K562 (cell line): ENCODE data around the gene SAT2. TPM values are rescaled to one million over a fixed set of nuclear protein-coding genes. Genes with fewer than 3 reads are reported as not detected.

Source experiments
- CEBPB ChIP-seq: fragments of 450-650 bp; IDR thresholded peaks from 2 replicates; pipeline ENCODE4 v1.6.1; 2016; ENCODE audit warnings: missing genetic modification characterization, missing compliant biosample characterization
- DIDO1 ChIP-seq: fragments of 450-650 bp; IDR thresholded peaks from 2 replicates; pipeline ENCODE4 v1.6.1; 2016; ENCODE audit warnings: low read depth, missing biosample characterization, missing genetic modification characterization
- JUN ChIP-seq, 2 experiments: sonication (generic) in 1 of 2; formaldehyde crosslinking in 1 of 2; IDR thresholded peaks; 2 replicates each; pipeline versions ENCODE4 v1.6.1 to v1.8.0; 2012 to 2022; ENCODE audit warnings: borderline replicate concordance in 2 of 2, mild to moderate bottlenecking in 2 of 2, improper control_type of control experiment in 1 of 2, low read depth in 1 of 2, low read length in 1 of 2, missing genetic modification reagents in 1 of 2
- KDM2B ChIP-seq: fragments of 250-450 bp; sonication (Bioruptor Pico); IDR thresholded peaks from 2 replicates; pipeline ENCODE4 v1.8.0; 2021; ENCODE audit warnings: mild to moderate bottlenecking, moderate library complexity
- KLF1 ChIP-seq: fragments of 450-650 bp; IDR thresholded peaks from 2 replicates; pipeline ENCODE4 v1.6.1; 2016; ENCODE audit warnings: missing genetic modification characterization, missing compliant biosample characterization
- KLF13 ChIP-seq: fragments of 450-650 bp; IDR thresholded peaks from 2 replicates; pipeline ENCODE4 v1.6.1; 2016; ENCODE audit warnings: missing genetic modification characterization, low read depth, mild to moderate bottlenecking, missing compliant biosample characterization, moderate library complexity, borderline replicate concordance
- LEF1 ChIP-seq: fragments of 450-650 bp; IDR thresholded peaks from 2 replicates; pipeline ENCODE4 v1.6.1; 2016; ENCODE audit warnings: mild to moderate bottlenecking
- MCM2 ChIP-seq: fragments of 450-650 bp; IDR thresholded peaks from 2 replicates; pipeline ENCODE4 v1.6.1; 2017; ENCODE audit warnings: low read depth, mild to moderate bottlenecking
- MCM7 ChIP-seq, 2 experiments: fragments of 450-650 bp; IDR thresholded peaks; 2 replicates each; pipeline ENCODE4 v1.6.1; 2016 to 2018
- MTA2 ChIP-seq: fragments of 450-650 bp; IDR thresholded peaks from 2 replicates; pipeline ENCODE4 v1.6.1; 2016; ENCODE audit warnings: low read depth
- MYNN ChIP-seq, 2 experiments: sonication (generic); formaldehyde crosslinking in 1 of 2; IDR thresholded peaks; 2 replicates each; pipeline versions ENCODE4 v1.5.0 to v1.6.1; 2016 to 2020; ENCODE audit warnings: antibody characterized with exemption in 1 of 2, missing genetic modification reagents in 1 of 2
- NFE2L1 ChIP-seq: fragments of 450-650 bp; IDR thresholded peaks from 2 replicates; pipeline ENCODE4 v1.6.1; 2016; ENCODE audit warnings: missing genetic modification characterization, low read depth, mild to moderate bottlenecking, missing compliant biosample characterization, moderate library complexity, borderline replicate concordance
- PML ChIP-seq: IDR thresholded peaks from 2 replicates; pipeline ENCODE4 v1.6.1; 2012; ENCODE audit warnings: low read length, inconsistent platforms
- SREBF2 ChIP-seq: sonication (generic); formaldehyde crosslinking; IDR thresholded peaks from 2 replicates; pipeline ENCODE4 v1.4.0; 2020; ENCODE audit warnings: mild to moderate bottlenecking, missing genetic modification reagents
- STAT5B ChIP-seq: fragments of 250-450 bp; sonication (Bioruptor Pico); IDR thresholded peaks from 2 replicates; pipeline ENCODE4 v1.8.0; 2021; ENCODE audit warnings: mild to moderate bottlenecking, inconsistent platforms
- TAF9B ChIP-seq: fragments of 450-650 bp; IDR thresholded peaks from 2 replicates; pipeline ENCODE4 v1.6.1; 2018; ENCODE audit warnings: mild to moderate bottlenecking; ENCODE audit not compliant: partially characterized antibody
- TCF7L2 ChIP-seq: fragments of 150-350 bp; IDR thresholded peaks from 2 replicates; pipeline ENCODE4 v1.6.1; 2016; ENCODE audit warnings: low read depth, mild to moderate bottlenecking, low read length, moderate library complexity
- TOE1 ChIP-seq, 2 experiments: fragments of 450-650 bp in 1 of 2; sonication (generic) in 1 of 2; formaldehyde crosslinking in 1 of 2; IDR thresholded peaks; 2 replicates each; pipeline versions ENCODE4 v1.7.1 to v1.8.0; 2016 to 2022; ENCODE audit warnings: borderline replicate concordance in 2 of 2, mild to moderate bottlenecking in 2 of 2, antibody characterized with exemption in 1 of 2, inconsistent platforms in 1 of 2, low read depth in 1 of 2, missing genetic modification reagents in 1 of 2, moderate library complexity in 1 of 2
- TRIM28 ChIP-seq: fragments of 450-650 bp; IDR thresholded peaks from 2 replicates; pipeline ENCODE4 v1.6.1; 2017
- XRCC3 ChIP-seq: fragments of 450-650 bp; IDR thresholded peaks from 2 replicates; pipeline ENCODE4 v1.6.1; 2017; ENCODE audit warnings: mild to moderate bottlenecking, moderate library complexity
- XRCC5 ChIP-seq: fragments of 200-400 bp; formaldehyde crosslinking; IDR thresholded peaks from 2 replicates; pipeline ENCODE4 v1.6.1; 2017; ENCODE audit warnings: low read depth, mild to moderate bottlenecking, low read length
- ZNF175 ChIP-seq: fragments of 200-800 bp; sonication (Bioruptor generic); IDR thresholded peaks from 2 replicates; pipeline ENCODE4 v1.6.1; 2016; ENCODE audit warnings: low read depth, mild to moderate bottlenecking, missing genetic modification characterization, missing compliant biosample characterization
- ZNF217 ChIP-seq: sonication (generic); formaldehyde crosslinking; IDR thresholded peaks from 2 replicates; pipeline ENCODE4 v1.8.0; 2022; ENCODE audit warnings: mild to moderate bottlenecking, missing genetic modification reagents
- ZNF518B ChIP-seq: fragments of 250-450 bp; sonication (Bioruptor Pico); IDR thresholded peaks from 2 replicates; pipeline ENCODE4 v1.5.0; 2021; ENCODE audit warnings: mild to moderate bottlenecking, moderate library complexity
- ZNF584 ChIP-seq: fragments of 200-800 bp; sonication (Bioruptor generic); IDR thresholded peaks from 2 replicates; pipeline ENCODE4 v1.6.1; 2016; ENCODE audit warnings: low read depth, mild to moderate bottlenecking, missing genetic modification characterization, missing compliant biosample characterization
- ZNF589 ChIP-seq: fragments of 200-800 bp; sonication (Bioruptor generic); IDR thresholded peaks from 2 replicates; pipeline ENCODE4 v1.6.1; 2016; ENCODE audit warnings: low read depth, missing genetic modification characterization, missing compliant biosample characterization
- ZNF79 ChIP-seq: fragments of 250-450 bp; sonication (Bioruptor Pico); IDR thresholded peaks from 2 replicates; pipeline ENCODE4 v1.4.0; 2020; ENCODE audit warnings: low read depth, mild to moderate bottlenecking, moderate library complexity
- polyA plus RNA-seq, 8 experiments: library from polyadenylated mRNA; depleted of rRNA in 4 of 8; stranded (reverse) in 5 of 8; unstranded in 3 of 8; fragments of >200 nt; fragmentation: Nextera tagmentation in 2 of 8; fragmentation: Illumina TruSeq in 1 of 8; extraction: Ambion mirVana in 2 of 8; extraction: Trizol in 1 of 8; gene quantifications; 2 replicates each; pipeline versions ENCODE4 v1.2.1 to v1.2.3, GENCODE V29; 2011 to 2014; ENCODE audit warnings: inconsistent platforms in 1 of 8, missing spikeins in 1 of 8
- total RNA-seq, 7 experiments: library from RNA; depleted of rRNA in 6 of 7; stranded (reverse); fragments of >200 nt in 6 of 7; fragmentation: Illumina TruSeq in 2 of 7; extraction: Trizol in 2 of 7; gene quantifications; 2 replicates each; pipeline versions ENCODE4 v1.2.1 to v1.2.3, GENCODE V29; 2011 to 2021; ENCODE audit warnings: low replicate concordance in 1 of 7

Gene SAT2
- total and polyA plus RNA-seq, 9 of the 15 experiments (the other 6 are each of a cell fraction or from before 2014, with no cell fraction given), result 2.0 to 8.0 (median 5.3) TPM

DNA sequence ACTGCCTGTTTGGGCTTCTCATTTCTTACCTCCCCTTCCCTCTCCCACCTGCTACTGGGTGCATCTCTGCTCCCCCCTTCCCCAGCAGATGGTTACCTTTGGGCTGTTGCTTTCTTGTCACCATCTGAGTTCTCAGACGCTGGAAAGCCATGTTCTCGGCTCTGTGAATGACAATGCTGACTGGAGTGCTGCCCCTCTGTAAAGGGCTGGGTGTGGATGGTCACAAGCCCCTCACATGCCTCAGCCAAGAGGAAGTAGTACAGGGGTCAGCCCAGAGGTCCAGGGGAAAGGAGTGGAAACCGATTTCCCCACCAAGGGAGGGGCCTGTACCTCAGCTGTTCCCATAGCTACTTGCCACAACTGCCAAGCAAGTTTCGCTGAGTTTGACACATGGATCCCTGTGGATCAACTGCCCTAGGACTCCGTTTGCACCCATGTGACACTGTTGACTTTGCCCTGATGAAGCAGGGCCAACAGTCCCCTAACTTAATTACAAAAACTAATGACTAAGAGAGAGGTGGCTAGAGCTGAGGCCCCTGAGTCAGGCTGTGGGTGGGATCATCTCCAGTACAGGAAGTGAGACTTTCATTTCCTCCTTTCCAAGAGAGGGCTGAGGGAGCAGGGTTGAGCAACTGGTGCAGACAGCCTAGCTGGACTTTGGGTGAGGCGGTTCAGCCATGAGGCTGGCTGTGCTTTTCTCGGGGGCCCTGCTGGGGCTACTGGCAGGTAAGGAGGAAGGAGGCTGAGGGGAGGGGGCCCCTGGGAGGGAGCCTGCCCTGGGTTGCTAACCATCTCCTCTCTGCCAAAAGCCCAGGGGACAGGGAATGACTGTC, 48.4 kb downstream of the SAT2 start, which contains the start of gene CD68 (continued):
- TF ChIP-seq ZNF518B (CRISPR knock-in tag), result no peak
- no peak for TF ChIP-seq MCM7 (IDR thresholded peaks at IDR 0.05)
- TF ChIP-seq TRIM28, result no peak
- peak; percentile 66; the same call in 1 of the 2 replicates for TF ChIP-seq MYNN (IDR thresholded peaks at IDR 0.05)
- TF ChIP-seq MYNN (CRISPR knock-in tag; IDR thresholded peaks at IDR 0.05), result no peak
- no peak for TF ChIP-seq LEF1
- no peak for TF ChIP-seq MCM2
- no peak for TF ChIP-seq TAF9B
- TF ChIP-seq DIDO1 (tag), result no peak
- TF ChIP-seq JUN (IDR thresholded peaks at IDR 0.05; ENCODE audit: borderline replicate concordance, low read depth, low read length), result no peak
- no peak for TF ChIP-seq JUN (CRISPR knock-in tag; IDR thresholded peaks at IDR 0.05; ENCODE audit: borderline replicate concordance)
- no peak for TF ChIP-seq ZNF217
- TF ChIP-seq ZNF79 (CRISPR knock-in tag), result no peak
- no peak; the same call in 1 of the 2 replicates for TF ChIP-seq TOE1 (IDR thresholded peaks at IDR 0.05; ENCODE audit: borderline replicate concordance)
- TF ChIP-seq TOE1 (CRISPR knock-in tag; IDR thresholded peaks at IDR 0.05; ENCODE audit: borderline replicate concordance, low read depth), result no peak
- TF ChIP-seq KDM2B (CRISPR knock-in tag), result no peak
- TF ChIP-seq ZNF584 (CRISPR knock-in tag), result no peak
- no peak for TF ChIP-seq KLF1 (tag)
- TF ChIP-seq XRCC5, result peak; percentile 58; the same call in 1 of the 2 replicates
- peak; percentile 89 for TF ChIP-seq CEBPB (tag)
- no peak for TF ChIP-seq STAT5B (CRISPR knock-in tag)
- no peak for TF ChIP-seq KLF13
- no peak for TF ChIP-seq XRCC3
- TF ChIP-seq SREBF2 (CRISPR knock-in tag), result no peak
- TF ChIP-seq ZNF175 (CRISPR knock-in tag), result no peak
- no peak for TF ChIP-seq NFE2L1 (tag)
- no peak for TF ChIP-seq MTA2
- TF ChIP-seq PML, result peak; percentile 76
- TF ChIP-seq TCF7L2, result no peak
- TF ChIP-seq ZNF589 (CRISPR knock-in tag), result 0 out of 2 replicates have a peak, but pooled peaks have one; percentile 27
